Cardiac fibroblast (primary cell): ENCODE results near the gene MICAL2.

ENCODE experiments used
- DNase-seq, 2 donors: peaks; one replicate each; pipeline versions ENCODE4 v3.0.0 to v3.0.0-alpha.2; 2010; ENCODE audit warnings: low read depth in 2 of 2
- H3K4me3 ChIP-seq, 2 donors: replicated peaks in 1 of 2; 1 replicate in 1 of 2; 2 replicates in 1 of 2; pipeline ENCODE4 v1.5.1; 2011; ENCODE audit warnings: low read depth in 2 of 2, low read length in 2 of 2, mild to moderate bottlenecking in 2 of 2, moderate library complexity in 1 of 2
- CTCF ChIP-seq: IDR thresholded peaks from one replicate; pipeline ENCODE4 v1.5.1; 2011; ENCODE audit warnings: low read depth, mild to moderate bottlenecking, low read length, inconsistent platforms

The MICAL2 gene

GRCh38 chr11:12301379-12301778 is 191.0 kb downstream of the MICAL2 start:
- TF ChIP-seq CTCF: no peak
- no peak overlapping the region for H3K4me3 ChIP-seq
- DNase-seq: no peak

GRCh38 chr11:12303421-12304149 is 193.2 kb downstream of the MICAL2 start:
- no peak for TF ChIP-seq CTCF
- DNase-seq: peak in 1 of 2 donors; percentile 35

GRCh38 chr11:12306830-12307229 is 196.4 kb downstream of the MICAL2 start:
- DNase-seq: no peak
- H3K4me3 ChIP-seq: no peak overlapping the region
- no peak for TF ChIP-seq CTCF

More at GRCh38 chr11:12303421-12304149, 193.2 kb downstream of the MICAL2 start:
- no peak overlapping the region for H3K4me3 ChIP-seq

GRCh38 chr11:12312132-12312531 is 201.7 kb downstream of the MICAL2 start:
- no peak for TF ChIP-seq CTCF
- H3K4me3 ChIP-seq: no peak overlapping the region
- no peak for DNase-seq
